HG03575 (cell line): ENCODE data around the gene BCO1.

ENCODE experiments used
- ATAC-seq: cut with Tn5 transposase; IDR thresholded peaks from one replicate; pipeline ENCODE4 v1.9.1; 2021; ENCODE audit not compliant: unreplicated experiment, insufficient number of reproducible peaks, low FRiP score; ENCODE audit errors: extremely low read depth

Gene BCO1

DNA sequence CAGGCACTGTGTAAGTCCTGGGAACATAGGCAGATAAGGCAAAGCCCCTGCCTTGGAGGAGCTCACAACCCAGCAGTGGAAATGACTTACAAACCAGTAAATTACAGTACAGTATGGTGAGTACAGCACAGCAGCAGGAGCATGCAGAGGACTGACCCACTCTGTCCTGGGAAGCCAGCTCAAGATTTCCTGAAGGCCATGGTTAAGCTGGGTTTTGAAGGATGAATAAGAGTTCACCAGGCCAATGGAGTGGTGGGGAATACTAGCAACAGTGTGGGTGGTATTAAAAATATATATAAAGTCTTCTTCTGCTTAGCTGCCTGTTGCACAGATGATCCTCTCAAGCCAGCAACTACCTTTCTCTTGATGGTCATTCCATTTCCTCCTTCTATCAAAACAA, 73.3 kb downstream of the BCO1 start:
- no peak for ATAC-seq

DNA sequence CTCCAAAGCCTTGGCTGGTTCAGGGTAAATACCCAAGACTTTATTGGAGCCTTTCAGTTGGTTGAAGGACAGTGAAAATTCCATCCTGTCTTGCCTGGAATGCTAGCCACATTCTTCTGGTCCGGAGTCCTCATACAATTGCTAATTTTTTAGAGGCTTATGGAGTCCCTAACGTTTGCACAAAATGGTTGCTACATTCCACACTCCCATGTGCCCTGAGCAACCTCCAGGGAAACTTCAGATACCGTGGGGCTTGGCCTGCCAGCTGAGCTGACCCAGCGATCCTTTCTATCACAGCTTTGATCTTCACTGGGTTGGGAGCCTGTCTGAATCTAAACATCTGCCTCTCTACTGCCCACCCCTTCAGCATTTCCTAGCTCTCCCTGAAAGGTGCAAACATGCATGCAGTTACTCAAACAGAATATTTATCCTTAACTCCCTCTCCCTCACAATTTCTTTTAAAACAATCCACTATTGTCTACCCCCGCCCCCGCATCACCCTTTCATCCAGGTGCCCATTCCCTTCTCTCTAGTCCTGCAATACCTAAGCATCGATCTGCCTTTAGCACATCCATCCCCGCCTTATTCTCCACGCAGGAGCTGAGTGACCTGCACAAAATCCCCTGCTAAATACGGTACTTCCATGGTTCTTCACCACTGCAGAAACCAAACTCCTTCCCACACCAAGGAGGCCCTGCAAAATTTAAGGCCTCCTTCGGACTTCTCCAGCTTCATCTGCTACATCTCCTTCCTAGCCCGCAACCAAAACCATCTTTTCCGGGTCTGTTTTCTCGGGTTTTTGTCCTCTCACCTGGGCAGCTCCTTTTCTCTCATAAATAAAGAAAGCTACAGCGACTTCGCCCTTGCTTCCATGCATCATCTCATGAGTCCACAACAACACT, 75.5 kb downstream of the BCO1 start:
- ATAC-seq: no peak

DNA sequence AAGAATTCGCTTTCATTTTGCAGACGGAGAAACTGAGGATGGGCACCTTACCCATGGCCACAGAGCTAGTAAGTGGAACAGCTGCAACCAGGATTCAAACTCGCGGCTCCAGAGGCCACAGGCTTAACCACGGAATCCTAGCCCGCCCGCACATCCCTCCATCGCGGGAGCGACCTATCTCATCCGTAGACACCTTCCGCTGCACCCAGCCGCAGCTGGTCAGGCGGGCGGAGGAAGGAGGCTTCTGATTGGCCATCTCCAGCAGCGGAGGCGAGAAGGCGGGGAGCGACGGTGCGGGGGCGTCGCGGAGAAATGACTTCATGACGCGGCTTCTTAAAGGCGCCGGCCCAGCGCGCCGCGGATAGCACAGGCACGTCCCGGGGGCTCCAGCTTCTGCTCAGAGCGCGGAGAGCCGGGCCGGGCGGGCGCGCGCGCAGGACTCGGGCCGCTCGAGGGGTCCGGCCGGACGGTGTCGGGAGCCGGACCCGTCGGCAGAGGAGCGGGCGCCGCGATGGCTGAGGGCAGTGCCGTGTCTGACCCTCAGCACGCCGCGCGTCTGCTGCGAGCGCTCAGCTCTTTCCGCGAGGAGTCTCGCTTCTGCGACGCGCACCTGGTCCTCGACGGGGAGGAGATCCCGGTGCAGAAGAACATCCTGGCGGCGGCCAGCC, 76.2 kb downstream of the BCO1 start, which contains the start of gene GAN:
TSS of gene GAN (plus strand) at position 360 of the 668 bp plus-strand sequence. CDS start at position 512, 152 bp downstream.
- peak; percentile 88 for ATAC-seq

DNA sequence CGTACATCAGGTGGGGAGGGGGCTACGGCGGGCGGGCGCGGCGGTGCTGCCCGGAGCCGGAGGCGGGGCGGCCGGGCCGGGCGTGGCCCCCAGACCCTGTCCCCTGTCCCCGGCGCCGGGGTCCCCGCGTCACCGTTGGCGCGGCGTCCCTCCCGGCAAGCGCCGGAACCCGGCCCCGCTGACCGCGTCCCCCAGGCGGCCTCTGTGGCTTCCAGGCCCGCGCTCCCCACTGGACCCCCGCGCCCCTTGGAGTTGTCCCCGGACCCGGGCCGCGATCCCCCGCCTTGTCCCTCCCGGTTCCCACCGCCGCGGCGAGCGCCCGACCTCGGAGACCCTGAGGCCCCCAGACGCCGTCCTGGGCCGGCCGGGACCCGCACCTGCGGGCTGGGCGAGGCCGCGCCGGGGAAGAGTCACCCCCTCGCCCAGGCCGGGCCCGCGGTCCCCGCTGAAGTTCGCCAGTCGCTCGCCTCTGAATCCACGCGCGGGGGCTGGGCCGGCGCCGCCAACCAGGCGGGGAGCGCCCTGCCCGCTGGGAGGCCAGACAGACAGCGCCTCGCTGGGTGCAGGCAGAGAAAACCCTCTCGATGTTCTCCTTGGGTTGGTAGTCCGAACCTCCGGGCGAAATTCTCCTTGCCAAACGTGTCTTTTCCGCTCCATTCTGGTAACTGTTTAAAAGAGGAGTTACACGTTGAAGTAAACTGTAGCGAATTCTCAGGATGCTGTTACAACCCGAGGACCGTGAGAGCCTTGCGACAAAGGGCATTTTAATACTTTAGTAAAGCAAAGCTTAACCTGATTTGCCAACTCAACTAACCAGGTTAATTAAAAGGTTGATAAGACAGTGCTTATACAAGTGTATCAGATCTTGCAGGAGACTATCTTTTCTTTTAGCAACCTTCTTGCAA, 77.0 kb downstream of the BCO1 start:
- no peak for ATAC-seq

DNA sequence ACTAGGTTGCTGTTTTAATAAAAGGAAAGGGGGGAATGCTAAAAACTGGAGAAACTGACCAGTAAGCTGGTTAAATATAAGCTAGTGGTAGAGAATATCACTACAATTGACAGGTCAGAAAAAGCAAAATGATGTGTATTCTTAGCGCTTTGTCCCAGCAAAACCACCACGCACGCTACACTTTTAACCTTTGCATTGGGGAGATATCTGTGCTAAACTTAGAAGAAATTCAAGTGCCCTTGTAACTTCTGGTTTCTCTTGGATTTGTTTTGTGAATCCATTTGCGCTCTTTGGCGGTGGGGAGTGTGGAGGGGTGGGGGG, 77.6 kb downstream of the BCO1 start:
- ATAC-seq: no peak

DNA sequence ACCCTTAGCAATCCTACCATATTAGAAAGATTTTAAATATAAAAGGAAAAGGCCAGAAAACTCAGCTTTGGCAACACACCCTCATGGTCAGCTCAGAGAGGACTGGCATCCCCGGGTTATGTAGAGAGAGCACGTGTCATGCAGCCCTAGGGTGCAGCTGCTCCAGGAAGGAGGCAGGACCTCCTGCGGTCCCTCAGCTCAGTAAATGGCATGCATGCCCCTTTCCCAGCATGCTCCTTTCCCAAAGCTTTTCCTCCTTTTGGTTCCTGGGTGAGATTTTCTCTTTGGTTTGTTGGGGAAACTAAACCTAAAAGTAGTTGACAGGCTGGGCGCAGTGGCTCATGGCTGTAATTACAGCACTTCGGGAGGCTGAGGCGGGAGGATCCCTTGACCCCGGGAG, 80.2 kb downstream of the BCO1 start:
- no peak for ATAC-seq

DNA sequence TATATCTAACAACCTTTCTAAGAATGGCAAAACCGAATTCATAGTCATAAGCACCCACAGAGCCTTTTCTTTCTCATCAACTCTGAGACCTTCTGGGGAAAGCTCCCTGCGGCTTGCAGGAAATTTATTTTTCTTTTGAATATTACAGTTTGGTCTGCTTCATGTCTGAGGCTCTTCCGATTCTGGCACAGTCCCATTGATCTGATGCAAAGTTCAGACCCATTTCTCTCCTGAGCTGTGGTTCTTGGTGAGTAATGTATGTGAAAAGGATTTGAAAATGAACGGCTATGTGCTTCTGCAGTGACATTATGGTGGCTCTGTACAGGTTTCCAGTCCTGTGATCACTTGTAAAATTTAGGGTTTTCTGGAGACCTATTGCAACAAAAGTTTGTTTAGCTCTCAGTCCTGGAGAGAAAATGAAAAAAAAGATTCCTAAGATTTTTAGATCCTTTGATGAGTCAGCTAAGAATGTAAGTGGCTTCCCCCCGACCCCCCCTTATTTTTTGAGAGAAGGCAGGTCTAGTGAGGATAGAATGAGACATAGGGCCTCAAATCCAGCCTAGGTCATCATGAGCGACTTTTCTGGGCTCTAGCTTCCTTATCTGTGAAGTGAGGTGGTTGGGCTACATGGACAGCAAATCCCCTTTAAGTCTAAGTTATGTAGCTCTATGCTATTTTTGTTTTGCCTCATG, 80.9 kb downstream of the BCO1 start:
- ATAC-seq: no peak

DNA sequence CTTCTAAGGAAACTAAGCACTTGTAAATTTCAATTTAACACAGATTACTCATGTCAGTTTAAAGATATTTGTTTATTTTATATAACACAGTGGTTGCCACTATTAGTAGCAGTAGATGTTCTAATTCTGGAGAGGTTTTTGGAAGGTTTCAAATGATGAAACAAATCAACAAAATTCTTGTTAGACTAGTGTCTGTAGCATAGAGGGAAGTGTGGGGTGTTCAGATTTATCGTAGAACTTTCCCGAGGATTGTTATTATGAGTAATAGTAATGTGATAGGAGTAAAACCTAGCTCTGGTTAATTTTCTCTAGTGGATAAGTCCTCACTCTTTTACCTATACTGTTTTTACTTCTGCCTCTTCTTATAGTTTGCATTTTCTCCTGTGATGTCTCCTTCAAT, 82.5 kb downstream of the BCO1 start:
- no peak for ATAC-seq

DNA sequence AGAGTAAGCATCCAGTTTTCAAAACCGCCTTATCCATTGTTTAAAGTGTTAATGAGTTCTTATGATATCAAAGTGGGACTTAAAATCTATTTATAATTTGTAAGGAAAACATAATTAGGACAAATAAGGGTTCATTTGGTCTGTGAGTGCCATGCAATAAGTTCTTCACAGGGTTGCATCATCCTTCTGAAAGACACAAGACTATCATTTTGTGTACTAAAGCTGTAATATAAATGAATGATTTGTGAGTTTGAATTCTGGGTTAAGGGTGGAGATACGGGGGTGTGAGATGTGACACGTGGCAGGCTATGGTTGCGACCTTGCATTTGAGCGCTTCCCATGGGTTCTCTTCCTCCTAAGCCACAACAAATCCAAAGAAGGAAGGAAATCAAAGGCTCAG, 83.0 kb downstream of the BCO1 start:
- ATAC-seq: no peak

DNA sequence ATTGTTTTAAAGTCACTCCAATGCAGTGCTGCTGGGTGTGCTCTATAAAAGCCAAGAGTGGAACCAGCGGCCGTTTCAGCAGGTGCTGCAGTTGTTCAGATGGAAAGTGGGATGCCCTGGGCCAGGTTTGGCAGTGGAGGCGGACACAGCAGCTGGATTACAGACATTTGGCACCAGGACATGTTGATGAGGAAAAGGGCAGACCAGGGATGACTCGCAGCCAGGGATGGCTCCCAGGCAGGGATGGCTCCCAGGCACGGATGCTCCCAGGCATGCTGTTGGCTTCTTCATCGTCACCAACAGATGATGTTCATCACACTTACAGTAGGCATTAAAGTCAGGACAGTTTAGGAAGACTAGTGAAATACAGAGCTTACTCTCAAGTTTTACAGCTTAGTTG, 86.3 kb downstream of the BCO1 start:
- no peak for ATAC-seq

DNA sequence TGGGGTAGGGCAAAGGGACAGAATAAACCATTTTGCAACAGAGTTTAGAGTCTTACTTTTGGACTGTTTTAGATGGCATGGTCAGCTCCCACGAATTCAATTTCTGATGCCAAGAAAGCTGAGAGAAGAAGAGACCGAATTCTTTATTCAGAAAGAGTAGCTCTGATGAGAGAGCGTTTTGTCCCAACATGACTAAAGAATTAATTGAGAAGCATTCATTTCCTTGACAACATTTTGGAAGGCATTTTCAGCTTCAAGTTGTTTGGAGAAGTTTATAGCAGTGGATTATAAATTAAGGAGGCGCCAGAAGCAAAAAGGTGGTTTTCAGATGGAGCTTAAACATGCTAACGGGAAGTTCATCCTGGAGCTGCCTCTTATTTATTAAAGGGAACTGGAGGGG, 88.5 kb downstream of the BCO1 start:
- ATAC-seq: no peak

DNA sequence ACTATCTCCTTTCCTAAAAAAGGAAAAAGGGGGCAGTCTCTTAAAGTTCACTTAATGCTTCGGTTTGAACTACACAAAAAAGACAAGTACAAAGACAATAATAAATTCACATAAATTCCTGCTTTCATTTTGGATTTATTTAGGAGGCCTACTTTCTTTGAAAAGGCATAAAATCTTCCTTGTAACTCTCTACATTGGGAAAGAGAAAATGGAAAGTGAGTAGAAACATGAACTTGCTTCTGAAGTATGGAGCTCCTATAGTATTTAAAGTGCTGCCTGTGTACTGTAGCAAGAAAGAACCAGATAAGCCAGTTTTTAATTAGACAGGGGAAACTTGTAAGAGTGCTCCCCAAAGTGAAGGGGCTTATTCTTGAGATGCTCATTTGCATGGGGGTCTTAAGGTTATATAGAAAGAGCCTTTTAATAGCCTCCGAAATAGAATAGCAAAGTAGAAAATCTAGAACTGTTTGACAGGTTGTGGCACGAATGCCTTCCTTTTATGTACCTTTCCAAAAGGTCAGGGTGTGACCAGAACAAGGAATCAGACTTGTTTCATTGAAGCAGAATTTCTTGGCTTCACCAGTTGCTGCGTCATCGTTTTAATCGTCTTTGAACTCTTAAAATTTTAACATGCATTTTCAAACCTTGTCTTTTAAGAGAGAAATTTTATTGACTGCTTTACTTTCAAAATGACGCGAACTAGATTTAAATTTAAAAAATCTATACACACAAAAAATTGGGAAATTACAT, 89.1 kb downstream of the BCO1 start:
- no peak for ATAC-seq

DNA sequence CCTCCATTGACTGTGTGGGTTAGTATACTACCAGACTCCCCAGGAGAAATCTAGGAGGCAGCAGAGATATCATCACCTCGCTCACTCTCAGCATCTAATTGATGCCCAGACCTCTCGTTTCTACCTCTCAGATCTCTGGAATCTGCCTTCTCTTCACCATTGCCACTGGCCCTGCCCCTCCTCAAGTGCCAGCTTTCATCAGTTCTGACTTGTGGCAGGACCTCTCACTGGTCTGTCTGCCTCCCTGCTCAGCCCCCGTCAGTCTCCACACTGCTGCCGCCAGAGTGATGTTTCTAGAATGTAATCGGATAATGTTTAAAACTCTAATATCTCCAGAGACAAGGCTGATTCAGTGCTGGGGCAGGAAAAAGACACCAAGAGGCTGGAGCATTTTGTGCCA, 91.5 kb downstream of the BCO1 start:
- ATAC-seq: no peak

DNA sequence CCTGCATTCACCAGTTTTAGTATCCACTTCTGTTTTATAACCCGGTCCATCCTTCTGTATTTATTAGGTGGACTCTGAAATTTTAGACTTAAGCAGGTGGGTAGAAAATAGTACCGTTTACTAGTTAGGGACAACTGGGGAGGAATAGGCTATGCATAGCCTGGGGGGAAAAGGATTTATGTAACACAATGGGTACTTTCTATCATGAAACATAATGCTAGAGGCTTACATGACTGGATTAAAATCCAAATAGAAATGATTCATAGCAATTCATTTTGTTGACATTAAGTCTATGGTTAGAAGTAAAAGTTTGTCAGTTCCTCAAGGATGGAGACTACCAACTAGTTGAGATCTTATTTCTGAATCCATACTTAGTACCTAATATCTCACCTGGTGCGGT, 94.9 kb downstream of the BCO1 start:
- no peak for ATAC-seq

DNA sequence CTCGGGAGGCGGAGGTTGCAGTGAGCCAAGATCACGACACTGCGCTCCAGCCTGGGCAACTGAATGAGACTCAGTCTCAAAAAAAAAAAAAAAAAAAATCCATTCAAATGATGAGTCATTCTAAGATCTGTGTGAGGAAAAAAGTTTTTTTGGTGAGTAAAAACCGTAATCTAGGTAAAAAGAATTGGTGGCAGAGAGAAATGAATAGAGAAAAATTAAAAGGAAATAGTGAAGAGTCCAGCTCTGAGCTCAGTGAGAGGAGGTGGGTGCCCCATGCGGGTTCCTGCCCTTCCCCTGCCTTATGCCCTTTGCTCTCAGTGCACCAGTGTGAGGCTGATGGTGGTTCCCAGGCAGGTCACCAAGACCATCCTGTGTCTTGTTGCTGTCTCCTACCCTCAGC, 97.2 kb downstream of the BCO1 start:
- ATAC-seq: no peak

DNA sequence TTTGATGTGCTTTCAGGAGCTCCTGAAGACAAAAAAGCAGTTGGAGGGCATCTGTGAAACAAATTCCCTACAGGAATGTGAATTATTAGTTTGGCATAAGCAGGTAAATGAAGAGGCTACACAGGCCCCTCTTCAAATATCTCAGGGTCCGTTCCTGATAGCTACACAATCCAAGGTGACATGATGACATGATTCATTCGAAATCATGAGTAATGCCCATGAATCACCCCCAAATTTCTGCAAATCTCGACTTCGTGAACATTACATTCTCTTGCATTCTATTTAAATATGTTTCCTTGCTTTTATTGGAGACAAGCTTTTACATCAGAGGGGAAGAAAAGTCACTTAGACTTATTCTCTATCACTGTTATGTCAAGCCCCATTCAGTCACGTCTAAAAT, 98.6 kb downstream of the BCO1 start:
- ATAC-seq: no peak
